ENCODE data around the gene WDR43.
A peak's percentile ranks its signal among the peaks of the same experiment; 100 is the strongest.

The WDR43 gene

DNA sequence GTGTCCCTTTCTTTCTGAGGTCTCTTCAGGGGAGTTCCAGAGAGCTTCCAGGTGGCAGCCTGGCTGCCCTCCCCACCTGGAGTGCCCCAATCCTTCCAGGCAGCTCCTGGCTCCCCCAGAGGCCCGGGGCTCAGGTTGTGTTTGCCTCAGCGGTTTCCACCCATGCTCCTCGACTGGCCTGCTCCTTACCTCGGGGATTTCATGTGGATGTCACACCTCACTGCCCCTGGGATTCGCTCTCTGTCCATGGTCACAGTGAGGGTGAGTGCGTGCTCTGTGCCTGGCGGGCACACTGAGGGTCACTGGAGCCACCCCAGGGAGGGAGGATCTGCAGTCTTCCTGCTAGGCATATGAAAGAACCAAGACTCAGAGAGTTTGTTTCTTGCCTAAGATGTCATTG is 84.6 kb downstream of the WDR43 start:
- H3K27ac Mint-ChIP-seq = peak overlapping the region in 1 of 3 experiments; percentile 45
- no peaks in the 10 kb centered on the region for H3K36me3 Mint-ChIP-seq (ENCODE audit: low read depth)
- TF ChIP-seq, protein P1, sequence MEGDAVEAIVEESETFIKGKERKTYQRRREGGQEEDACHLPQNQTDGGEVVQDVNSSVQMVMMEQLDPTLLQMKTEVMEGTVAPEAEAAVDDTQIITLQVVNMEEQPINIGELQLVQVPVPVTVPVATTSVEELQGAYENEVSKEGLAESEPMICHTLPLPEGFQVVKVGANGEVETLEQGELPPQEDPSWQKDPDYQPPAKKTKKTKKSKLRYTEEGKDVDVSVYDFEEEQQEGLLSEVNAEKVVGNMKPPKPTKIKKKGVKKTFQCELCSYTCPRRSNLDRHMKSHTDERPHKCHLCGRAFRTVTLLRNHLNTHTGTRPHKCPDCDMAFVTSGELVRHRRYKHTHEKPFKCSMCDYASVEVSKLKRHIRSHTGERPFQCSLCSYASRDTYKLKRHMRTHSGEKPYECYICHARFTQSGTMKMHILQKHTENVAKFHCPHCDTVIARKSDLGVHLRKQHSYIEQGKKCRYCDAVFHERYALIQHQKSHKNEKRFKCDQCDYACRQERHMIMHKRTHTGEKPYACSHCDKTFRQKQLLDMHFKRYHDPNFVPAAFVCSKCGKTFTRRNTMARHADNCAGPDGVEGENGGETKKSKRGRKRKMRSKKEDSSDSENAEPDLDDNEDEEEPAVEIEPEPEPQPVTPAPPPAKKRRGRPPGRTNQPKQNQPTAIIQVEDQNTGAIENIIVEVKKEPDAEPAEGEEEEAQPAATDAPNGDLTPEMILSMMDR (IDR thresholded peaks at IDR 0.05; ENCODE audit: unreplicated experiment in 3 of 3) = no peak
- no peak overlapping the region for H3K4me3 Mint-ChIP-seq
- peaks cover 6% of the 10 kb centered on the region for H3K9me3 Mint-ChIP-seq
- H3K4me1 Mint-ChIP-seq = peaks cover 12% of the 10 kb centered on the region
- H3K27me3 Mint-ChIP-seq (ENCODE audit: low read depth) = peaks cover 10% of the 10 kb centered on the region

GRCh38 chr2:28979576-28980366 is 85.3 kb downstream of the WDR43 start:
- TF ChIP-seq, protein P1 (IDR thresholded peaks at IDR 0.05; ENCODE audit: unreplicated experiment in 3 of 3) = no peak
- no peaks in the 10 kb centered on the region for H3K36me3 Mint-ChIP-seq (ENCODE audit: low read depth)
- no peak overlapping the region for H3K27ac Mint-ChIP-seq
- H3K4me1 Mint-ChIP-seq = peaks cover 13% of the 10 kb centered on the region
- no peak overlapping the region for H3K4me3 Mint-ChIP-seq
- H3K27me3 Mint-ChIP-seq (ENCODE audit: low read depth) = peaks cover 10% of the 10 kb centered on the region
- peaks cover 6% of the 10 kb centered on the region for H3K9me3 Mint-ChIP-seq

GRCh38 chr2:28980368-28981015 is 86.0 kb downstream of the WDR43 start:
- Mint-ChIP-seq H3K4me3 (no peak overlapping the region), H3K27me3 (ENCODE audit: low read depth) (peaks cover 14% of the 10 kb centered on the region), H3K9me3 (peaks cover 4% of the 10 kb centered on the region), H3K36me3 (ENCODE audit: low read depth) (no peaks in the 10 kb centered on the region), H3K27ac (peak overlapping the region in 1 of 3 experiments; percentile 23), H3K4me1 (peaks cover 13% of the 10 kb centered on the region)
- TF ChIP-seq, protein P1 (IDR thresholded peaks at IDR 0.05; ENCODE audit: unreplicated experiment in 3 of 3) = no peak

DNA sequence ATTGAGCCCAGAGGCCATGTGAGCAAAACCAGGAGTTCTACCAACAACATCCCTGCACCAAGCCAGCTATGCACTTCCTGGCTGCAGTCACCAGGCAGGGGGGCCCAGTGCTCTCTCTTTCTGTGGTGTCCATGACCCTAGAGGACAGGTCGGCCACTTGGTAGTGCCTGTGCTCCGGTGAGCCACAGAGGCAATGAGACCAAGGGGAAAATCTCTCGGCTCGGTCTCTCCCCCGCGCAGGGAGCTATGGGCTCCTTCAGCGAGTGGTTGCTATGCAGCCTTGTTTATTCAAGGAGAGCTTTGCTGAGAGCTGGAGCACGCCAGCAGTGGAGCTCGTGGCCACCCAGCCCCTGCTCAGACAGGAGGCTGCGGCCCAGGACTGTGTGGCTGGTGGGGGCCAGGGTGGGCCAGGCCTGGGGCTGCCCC is 86.6 kb downstream of the WDR43 start, which contains the start of gene TOGARAM2:
Gene TOGARAM2, plus strand, starts transcription at position 283 of the 426 bp plus-strand sequence. CDS start 13,537 bp downstream, outside the sequence.
- TF ChIP-seq, protein P1 (IDR thresholded peaks at IDR 0.05; ENCODE audit: unreplicated experiment in 3 of 3) = no peak
- Mint-ChIP-seq H3K4me3 (no peak within 1 kb of the TSS), H3K27me3 (ENCODE audit: low read depth) (peaks cover 17% of the 10 kb centered on the region), H3K27ac (peak within 1 kb of the TSS in 2 of 3 experiments; percentile 23 to 56), H3K36me3 (ENCODE audit: low read depth) (no peaks in the 10 kb centered on the region), H3K9me3 (peaks cover 2% of the 10 kb centered on the region), H3K4me1 (peaks cover 13% of the 10 kb centered on the region)

GRCh38 chr2:28981620-28982376 is 87.3 kb downstream of the WDR43 start:
- no peaks in the 10 kb centered on the region for H3K36me3 Mint-ChIP-seq (ENCODE audit: low read depth)
- TF ChIP-seq, protein P1 (IDR thresholded peaks at IDR 0.05; ENCODE audit: unreplicated experiment in 3 of 3) = no peak
- H3K27me3 Mint-ChIP-seq (ENCODE audit: low read depth) = peaks cover 18% of the 10 kb centered on the region
- H3K27ac Mint-ChIP-seq = peak overlapping the region in 2 of 3 experiments; percentile 40 to 56
- H3K9me3 Mint-ChIP-seq = no peaks in the 10 kb centered on the region
- no peak overlapping the region for H3K4me3 Mint-ChIP-seq
- H3K4me1 Mint-ChIP-seq = peaks cover 13% of the 10 kb centered on the region
